Superior temporal gyrus (tissue), 1 donor: ENCODE measurements around the gene DRAM2.
"Not testable (repeated sequence)": the region's sequence is repeated elsewhere in the genome, so short reads cannot be mapped to it uniquely, and the experiment has no call there.

Experiments used
- DNase-seq: peaks from one replicate; pipeline ENCODE4 v3.0.0-alpha.2; 2016; ENCODE audit errors: extremely low spot score

DRAM2 gene

DNA sequence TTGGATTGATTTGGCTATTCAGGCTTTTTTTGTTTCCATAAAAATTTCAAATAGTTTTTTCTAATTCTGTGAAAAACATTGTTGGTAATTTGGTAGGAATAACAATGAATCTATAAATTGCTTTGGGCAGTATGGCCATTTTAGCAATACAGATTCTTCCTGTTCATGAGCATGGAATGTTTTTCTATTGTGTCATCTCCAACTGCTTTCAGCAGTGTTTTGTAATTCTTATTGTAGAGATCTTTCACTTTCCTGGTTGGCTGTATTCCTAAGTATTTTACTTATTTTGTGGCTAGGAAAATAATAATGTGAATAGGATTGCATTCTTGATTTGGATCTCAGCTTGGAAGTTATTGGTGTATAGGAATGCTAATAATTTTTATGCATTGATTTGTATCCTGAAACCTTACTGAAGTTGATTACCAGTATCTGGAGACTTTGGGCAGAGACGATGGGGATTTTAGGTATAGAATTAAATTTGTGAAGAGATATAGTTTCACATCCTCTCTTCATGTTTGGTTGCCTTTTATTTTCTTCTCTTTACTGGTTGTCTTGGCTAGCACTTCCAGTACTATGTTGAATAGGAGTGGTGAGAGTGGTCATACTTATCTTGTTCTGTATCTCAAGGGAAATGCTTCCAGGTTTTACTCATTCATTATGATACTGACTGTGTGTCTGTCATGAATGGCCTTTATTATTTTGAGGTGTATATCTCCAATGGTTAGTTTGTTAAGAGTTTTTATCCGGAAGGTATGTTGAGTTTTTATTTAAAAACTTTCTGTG, 57.3 kb downstream of the DRAM2 start:
- DNase-seq, result no peak

GRCh38 chr1:111079329-111079728, 60.6 kb downstream of the DRAM2 start:
- DNase-seq, result not testable (repeated sequence)

DNA sequence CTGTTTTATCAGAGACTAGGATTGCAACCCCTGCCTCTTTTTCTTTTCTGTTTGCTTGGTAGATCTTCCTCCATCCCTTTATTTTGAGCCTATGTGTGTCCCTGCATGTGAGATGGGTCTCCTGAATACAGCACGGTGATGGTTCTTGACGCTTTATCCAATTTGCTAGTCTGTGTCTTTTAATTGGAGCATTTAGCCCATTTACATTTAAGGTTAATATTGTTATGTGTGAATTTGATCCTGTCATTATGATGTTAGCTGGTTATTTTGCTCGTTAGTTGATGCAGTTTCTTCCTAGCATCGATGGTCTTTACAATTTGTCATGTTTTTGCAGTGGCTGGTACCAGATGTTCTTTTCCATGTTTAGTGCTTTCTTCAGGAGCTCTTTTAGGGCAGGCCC, 62.6 kb downstream of the DRAM2 start:
- not testable (repeated sequence) for DNase-seq
